ENCODE measurements around the gene RAPGEF3.

DNA sequence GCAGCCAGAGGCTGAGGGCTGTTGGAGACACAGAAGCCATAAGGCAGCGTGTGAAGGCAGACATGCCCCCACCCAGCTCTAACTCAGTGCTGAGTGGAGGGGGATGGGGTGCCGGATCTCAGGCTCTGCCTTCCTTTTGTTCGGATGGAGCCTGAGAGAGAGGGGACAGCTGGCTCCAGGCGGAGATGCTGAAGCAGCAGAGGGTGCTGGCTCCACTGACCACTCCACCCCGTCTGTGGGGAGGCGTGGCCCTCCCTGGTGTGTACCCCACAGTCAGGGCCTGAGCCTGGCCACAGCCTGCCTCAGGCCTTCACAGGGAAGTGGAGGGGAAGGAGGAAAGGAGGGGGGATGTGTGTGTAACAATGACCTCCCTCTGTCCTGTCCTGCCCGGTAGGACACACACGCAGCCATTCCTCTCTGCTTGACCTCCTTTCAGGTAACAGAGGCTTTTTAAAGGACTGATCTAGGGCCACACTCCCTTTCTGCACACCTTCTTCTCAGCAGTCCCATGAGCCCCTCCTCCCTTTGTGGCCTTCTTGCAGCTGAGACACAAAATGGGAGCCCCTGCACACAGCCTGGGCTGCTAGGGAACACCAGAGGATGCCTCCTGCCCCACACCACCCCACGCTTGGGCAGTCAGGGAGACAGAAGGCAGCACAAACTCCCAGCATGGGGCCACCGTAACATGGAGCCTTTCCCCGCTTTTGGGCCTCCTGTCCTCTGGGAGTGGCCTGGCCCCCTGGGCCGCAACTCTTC, 23.8 kb downstream of the RAPGEF3 start:
- no peak for TF ChIP-seq EZH2 (IDR thresholded peaks at IDR 0.05; ENCODE audit: borderline replicate concordance)
- TF ChIP-seq, protein P1, sequence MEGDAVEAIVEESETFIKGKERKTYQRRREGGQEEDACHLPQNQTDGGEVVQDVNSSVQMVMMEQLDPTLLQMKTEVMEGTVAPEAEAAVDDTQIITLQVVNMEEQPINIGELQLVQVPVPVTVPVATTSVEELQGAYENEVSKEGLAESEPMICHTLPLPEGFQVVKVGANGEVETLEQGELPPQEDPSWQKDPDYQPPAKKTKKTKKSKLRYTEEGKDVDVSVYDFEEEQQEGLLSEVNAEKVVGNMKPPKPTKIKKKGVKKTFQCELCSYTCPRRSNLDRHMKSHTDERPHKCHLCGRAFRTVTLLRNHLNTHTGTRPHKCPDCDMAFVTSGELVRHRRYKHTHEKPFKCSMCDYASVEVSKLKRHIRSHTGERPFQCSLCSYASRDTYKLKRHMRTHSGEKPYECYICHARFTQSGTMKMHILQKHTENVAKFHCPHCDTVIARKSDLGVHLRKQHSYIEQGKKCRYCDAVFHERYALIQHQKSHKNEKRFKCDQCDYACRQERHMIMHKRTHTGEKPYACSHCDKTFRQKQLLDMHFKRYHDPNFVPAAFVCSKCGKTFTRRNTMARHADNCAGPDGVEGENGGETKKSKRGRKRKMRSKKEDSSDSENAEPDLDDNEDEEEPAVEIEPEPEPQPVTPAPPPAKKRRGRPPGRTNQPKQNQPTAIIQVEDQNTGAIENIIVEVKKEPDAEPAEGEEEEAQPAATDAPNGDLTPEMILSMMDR (IDR thresholded peaks at IDR 0.05; ENCODE audit: poor library complexity): no peak
- no peak for TF ChIP-seq EZH2phosphoT487 (IDR thresholded peaks at IDR 0.05; ENCODE audit: low read depth, severe bottlenecking, unreplicated experiment)
